GM19467 (cell line): Measurements from ENCODE around the gene GTF2I.
A peak's percentile ranks its signal among the peaks of the same experiment; 100 is the strongest.
"Not testable (repeated sequence)": the region's sequence is repeated elsewhere in the genome, so short reads cannot be mapped to it uniquely, and the experiment has no call there.

ENCODE experiments used
- ATAC-seq: cut with Tn5 transposase; IDR thresholded peaks from one replicate; pipeline ENCODE4 v1.9.1; 2021; ENCODE audit warnings: mild to moderate bottlenecking, moderate library complexity; ENCODE audit not compliant: unreplicated experiment

The GTF2I gene

DNA sequence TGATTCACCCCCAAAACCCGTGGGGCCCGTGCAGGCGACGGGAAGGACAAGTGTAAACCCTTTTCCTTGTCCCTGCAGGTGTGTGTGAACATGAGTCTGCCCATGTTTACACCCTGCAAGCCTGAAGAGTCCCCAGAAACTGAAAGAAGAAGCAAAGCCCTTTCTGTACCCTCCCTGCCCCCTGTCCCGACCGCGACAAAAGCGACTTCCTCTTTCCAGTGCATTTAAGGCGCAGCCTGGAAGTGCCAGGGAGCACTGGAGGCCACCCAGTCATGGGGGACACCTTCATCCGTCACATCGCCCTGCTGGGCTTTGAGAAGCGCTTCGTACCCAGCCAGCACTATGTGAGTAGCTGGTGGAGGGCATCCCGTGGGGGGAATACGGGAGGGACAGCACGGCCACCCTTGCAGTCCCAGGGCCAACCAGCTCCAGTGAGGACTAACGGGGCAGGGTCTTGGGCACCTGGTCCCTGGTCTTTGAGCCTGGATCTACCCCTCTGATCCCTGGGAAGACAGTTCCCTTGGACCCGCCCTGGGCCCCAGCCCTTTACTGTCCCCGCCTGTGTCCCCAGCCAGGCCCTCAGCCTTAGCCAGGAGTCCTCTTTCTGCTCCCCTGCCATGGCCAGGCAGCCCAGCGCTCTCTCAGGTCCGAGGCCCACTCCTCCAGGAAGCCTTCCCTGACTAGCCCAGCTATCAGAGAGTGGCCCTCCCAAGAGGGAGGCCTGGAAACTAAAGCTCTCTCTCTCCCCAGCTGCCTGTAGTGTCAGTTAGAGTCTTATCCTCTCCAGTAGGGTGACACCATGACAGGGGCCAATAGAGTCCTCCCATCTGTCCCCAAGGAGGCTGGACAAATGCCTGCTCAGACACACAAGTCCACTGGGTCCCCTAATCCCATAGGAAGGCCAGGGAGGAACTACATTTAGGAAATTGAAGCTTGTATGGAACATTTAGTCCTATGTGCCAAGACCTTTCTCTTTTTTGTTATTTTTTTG is 116.5 kb downstream of the GTF2I start, which contains the start of gene NCF1:
NCF1 (plus strand) TSS at position 252 of the 991 bp plus-strand sequence; CDS start at position 273, 21 bp downstream.
- peak; percentile 72 for ATAC-seq

DNA sequence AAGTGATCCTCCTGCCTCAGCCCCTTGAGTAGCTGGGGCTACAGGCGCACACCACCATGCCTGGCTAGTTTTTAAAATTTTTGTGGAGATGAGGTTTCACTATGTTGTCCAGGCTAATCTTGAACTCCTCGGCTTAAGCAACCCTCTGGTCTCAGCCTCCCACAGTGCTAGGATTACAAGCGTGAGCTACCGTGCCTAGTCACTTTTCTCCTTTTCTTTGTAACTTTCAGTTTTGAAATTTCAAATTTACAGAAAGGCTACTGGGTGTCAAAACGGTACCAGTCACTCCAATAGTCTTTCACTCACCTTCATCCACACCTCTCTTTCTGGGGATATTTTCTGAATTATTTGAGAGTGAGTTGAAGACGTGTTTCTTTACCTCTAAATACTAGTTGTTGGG is 117.6 kb downstream of the GTF2I start:
- ATAC-seq = not testable (repeated sequence)

DNA sequence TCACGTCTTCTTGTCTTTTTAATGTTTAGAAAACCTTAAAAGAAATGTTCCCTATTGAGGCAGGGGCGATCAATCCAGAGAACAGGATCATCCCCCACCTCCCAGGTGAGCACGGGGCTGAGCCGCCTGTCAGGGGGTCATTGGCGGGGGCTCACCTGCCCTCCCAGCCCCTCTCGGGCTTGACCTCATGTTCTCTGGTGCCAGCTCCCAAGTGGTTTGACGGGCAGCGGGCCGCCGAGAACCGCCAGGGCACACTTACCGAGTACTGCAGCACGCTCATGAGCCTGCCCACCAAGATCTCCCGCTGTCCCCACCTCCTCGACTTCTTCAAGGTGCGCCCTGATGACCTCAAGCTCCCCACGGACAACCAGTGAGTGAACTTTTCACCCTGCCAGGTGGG is 121.5 kb downstream of the GTF2I start:
- not testable (repeated sequence) for ATAC-seq

DNA sequence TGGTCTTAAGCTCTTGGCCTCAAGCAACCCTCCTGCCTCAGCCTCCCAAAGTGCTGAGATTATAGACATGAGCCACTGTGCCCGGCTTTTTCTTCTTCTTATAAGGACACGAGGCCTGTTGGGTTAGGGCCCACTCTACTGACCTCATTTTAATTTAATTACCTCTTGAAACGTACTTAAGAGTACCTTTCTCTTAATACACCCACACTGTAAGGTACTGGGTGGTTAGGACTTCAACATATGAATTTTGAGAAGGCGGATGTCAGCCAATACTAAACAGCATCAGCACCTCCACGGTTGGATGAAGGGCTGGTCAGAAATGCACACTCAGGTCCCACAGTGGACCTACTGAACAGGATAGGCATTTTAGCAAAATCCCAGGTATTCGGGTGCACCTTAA is 124.2 kb downstream of the GTF2I start:
- ATAC-seq = not testable (repeated sequence)

DNA sequence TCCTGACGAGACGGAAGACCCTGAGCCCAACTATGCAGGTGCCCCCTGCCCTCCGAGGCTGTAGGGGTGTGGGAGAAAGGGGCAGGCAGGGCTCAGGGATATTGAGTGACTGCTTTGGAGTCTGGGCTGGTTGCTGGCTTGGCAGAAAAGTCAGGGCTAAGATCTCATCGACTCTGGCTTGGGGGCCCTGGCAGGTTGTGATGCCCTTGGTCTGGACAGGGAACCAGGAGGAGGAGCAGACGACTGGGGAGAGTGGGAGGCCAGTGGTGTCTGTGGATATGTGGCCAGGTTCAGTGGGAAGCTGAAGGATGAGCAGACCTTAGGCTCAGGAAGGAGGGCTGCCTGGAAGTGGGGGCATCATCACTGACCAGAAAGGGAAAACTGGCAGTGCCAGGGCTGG is 126.1 kb downstream of the GTF2I start:
- not testable (repeated sequence) for ATAC-seq

DNA sequence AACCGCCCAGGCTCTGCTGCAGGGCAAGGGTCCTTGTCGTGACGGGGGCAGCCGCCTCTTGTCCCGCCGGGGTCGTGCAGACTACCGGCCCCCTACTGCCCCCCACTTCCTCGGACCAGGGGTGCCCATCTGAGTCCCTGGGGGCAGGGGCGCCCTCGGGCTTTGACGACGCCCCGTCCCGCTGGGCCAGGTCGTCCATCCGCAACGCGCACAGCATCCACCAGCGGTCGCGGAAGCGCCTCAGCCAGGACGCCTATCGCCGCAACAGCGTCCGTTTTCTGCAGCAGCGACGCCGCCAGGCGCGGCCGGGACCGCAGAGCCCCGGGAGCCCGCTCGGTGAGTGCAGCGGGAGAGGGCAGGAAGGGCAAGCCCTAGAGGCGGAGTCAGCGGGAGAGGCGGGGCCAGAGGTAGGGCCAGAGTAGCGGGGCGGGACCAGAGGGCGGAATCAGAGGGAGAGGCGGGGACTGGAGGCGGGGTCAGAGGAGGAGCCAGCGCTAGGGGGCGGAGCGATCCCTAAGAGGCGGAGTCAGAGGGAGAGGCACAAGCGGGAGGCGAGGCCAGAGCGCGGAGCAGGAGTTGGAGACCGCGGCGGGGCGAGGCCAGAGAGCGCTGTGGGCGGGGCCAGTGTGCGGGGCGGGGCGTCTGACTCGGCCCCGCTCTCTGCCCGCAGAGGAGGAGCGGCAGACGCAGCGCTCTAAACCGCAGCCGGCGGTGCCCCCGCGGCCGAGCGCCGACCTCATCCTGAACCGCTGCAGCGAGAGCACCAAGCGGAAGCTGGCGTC is 131.0 kb downstream of the GTF2I start:
- peak; percentile 87 for ATAC-seq

DNA sequence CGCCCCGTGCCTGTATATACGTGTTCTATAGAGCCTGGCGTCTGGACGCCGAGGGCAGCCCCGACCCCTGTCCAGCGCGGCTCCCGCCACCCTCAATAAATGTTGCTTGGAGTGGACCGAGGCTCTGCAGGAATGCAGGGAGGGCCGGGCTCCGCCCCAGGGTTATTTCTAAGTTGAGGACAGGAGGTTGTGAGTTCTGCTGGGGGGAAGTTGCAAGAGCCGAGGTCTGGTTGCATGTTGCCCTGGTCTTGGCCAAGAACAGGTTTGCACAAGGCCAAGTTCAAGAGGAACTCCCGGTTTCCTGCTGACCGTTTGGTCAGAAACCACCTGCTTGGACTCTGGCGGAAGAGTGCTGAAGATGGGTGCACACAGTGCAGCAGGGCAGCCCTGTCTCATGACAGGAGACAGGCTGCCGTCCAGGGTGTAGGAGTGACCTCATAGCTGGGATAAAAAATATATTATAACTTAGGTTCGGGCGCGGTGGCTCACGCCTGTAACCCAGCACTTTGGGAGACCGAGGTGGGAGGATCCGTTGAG is 131.8 kb downstream of the GTF2I start:
- ATAC-seq = not testable (repeated sequence)

DNA sequence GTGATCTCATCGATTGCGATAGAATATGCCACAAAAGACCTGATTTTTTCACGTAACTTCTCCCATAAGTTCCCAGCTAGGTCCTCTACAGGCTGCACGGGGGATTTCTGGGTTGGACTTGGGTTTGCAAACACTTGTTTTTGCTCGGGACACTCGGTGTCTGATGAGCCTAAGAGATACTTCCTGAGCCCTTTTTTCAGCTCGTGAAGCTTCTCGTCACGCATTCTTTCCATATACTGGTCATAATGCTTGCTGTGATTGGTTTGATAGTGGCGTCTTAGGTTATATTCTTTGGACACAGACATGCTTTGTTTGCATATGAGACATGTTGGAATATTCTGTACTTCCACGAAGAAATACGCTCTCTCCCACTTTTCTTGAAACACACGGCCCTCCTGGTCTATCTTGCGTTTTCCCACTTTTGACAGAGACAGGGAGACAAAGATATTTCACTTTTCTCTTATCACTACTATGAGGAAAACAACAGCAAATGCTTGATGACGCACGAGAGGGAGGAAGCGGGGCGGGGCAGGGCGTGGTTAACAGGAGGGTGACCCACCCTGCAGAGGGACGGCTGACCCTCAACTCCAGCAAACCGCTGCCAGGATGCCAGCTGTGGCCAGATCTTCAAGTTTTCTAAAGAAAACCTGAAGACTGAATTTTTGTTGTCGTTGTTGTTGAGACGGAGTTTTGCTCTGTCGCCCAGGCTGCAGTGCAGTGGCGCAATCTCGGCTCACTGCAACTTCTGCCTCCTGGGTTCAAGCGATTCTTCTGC is 140.5 kb downstream of the GTF2I start:
- ATAC-seq = not testable (repeated sequence)

DNA sequence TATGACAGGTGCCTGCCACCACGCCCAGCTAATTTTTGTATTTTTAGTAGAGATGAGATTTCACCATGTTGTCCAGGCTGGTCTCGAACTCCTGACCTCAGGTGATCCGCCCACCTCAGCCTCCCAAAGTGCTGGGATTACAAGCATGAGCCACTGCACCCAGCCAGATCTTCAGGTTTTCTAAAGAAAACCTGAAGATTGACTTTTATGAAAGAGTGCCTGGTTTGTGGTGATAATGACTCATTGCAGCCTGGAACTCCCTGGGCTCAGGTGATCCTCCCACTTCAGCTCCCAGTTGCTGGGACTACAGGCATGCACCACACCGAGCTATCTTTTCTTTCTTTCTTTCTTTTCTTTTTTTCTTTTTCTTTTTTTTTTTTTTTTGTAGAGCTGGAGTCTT is 141.1 kb downstream of the GTF2I start:
- not testable (repeated sequence) for ATAC-seq
